GM19324 (cell line): ENCODE measurements around the gene ZNF546.
"Not testable (repeated sequence)": the region's sequence is repeated elsewhere in the genome, so short reads cannot be mapped to it uniquely, and the experiment has no call there.

Source experiments
- ATAC-seq: cut with Tn5 transposase; IDR thresholded peaks from one replicate; pipeline ENCODE4 v1.9.1; 2021; ENCODE audit warnings: mild to moderate bottlenecking, moderate library complexity; ENCODE audit not compliant: unreplicated experiment, low FRiP score

The ZNF546 gene

GRCh38 chr19:39983695-39984300 is 13.1 kb upstream of the ZNF546 start:
- ATAC-seq: no peak

GRCh38 chr19:39986643-39987042 is 10.2 kb upstream of the ZNF546 start:
- ATAC-seq: no peak

- no peak for ATAC-seq
Observed at GRCh38 chr19:39987167-39987566, 9.7 kb upstream of the ZNF546 start.

- no peak for ATAC-seq
Observed at GRCh38 chr19:39987596-39987995, 9.3 kb upstream of the ZNF546 start.

GRCh38 chr19:39993605-39994004 is 3.3 kb upstream of the ZNF546 start:
- no peak for ATAC-seq

- ATAC-seq: no peak
Observed at GRCh38 chr19:39994361-39994760, 2.5 kb upstream of the ZNF546 start.

- ATAC-seq: no peak
Observed at GRCh38 chr19:39995794-39996193, 1.1 kb upstream of the ZNF546 start.

- ATAC-seq: peak; percentile 8
Observed at GRCh38 chr19:39996218-39996810, 546 bp upstream of the ZNF546 start.

GRCh38 chr19:39997638-39998216 is 867 bp downstream of the ZNF546 start:
- no peak for ATAC-seq

GRCh38 chr19:39998501-39998900 is 1.6 kb downstream of the ZNF546 start:
- ATAC-seq: no peak

- ATAC-seq: no peak
Observed at GRCh38 chr19:40005691-40006272, 8.9 kb downstream of the ZNF546 start.

GRCh38 chr19:40006273-40006691 is 9.4 kb downstream of the ZNF546 start:
- no peak for ATAC-seq

- ATAC-seq: no peak
Observed at GRCh38 chr19:40009674-40010073, 12.8 kb downstream of the ZNF546 start.

GRCh38 chr19:40013991-40014390 is 17.1 kb downstream of the ZNF546 start:
- ATAC-seq: no peak

- no peak for ATAC-seq
Observed at GRCh38 chr19:40023969-40024368, 27.1 kb downstream of the ZNF546 start.

GRCh38 chr19:40025938-40026596 is 29.2 kb downstream of the ZNF546 start:
- ATAC-seq: no peak

- no peak for ATAC-seq
Observed at GRCh38 chr19:40026597-40026970, 29.7 kb downstream of the ZNF546 start.

GRCh38 chr19:40033989-40034560 is 37.2 kb downstream of the ZNF546 start:
- ATAC-seq: no peak

- ATAC-seq: no peak
Observed at GRCh38 chr19:40035996-40036395, 39.1 kb downstream of the ZNF546 start.

GRCh38 chr19:40038047-40038446 is 41.2 kb downstream of the ZNF546 start:
- not testable (repeated sequence) for ATAC-seq

GRCh38 chr19:40041718-40042117 is 44.9 kb downstream of the ZNF546 start:
- ATAC-seq: not testable (repeated sequence)
